ENCODE data around the gene TAPT1.
"Not testable (repeated sequence)": the region's sequence is repeated elsewhere in the genome, so short reads cannot be mapped to it uniquely, and the experiment has no call there.

DNA sequence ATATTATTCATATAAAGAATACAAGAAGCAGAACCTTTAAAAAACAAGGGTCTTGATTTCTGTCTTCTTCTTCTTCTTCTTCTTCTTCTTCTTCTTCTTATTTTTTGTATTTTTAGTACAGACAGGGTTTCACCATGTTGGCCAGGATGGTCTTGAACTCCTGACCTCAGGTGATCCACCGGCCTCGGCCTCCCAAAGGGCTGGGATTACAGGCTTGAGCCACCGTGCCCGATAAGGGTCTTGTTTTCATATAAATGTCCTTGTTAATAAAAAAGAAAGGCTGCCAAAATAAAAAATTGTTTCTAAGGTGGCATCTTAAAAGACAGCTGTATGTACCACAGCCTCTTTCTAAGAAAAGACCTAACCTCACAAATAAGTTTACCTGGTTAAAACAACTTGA, 31.5 kb downstream of the TAPT1 start:
- TF ChIP-seq POLR2AphosphoS5 (IDR thresholded peaks at IDR 0.05; ENCODE audit: insufficient read depth, low read depth, low read length); POLR2A (IDR thresholded peaks at IDR 0.05; ENCODE audit: low read depth, low read length); EZH2 (IDR thresholded peaks at IDR 0.05; ENCODE audit: borderline replicate concordance, low read depth, low read length, severe bottlenecking): not testable (repeated sequence)
- TF ChIP-seq, protein P1, sequence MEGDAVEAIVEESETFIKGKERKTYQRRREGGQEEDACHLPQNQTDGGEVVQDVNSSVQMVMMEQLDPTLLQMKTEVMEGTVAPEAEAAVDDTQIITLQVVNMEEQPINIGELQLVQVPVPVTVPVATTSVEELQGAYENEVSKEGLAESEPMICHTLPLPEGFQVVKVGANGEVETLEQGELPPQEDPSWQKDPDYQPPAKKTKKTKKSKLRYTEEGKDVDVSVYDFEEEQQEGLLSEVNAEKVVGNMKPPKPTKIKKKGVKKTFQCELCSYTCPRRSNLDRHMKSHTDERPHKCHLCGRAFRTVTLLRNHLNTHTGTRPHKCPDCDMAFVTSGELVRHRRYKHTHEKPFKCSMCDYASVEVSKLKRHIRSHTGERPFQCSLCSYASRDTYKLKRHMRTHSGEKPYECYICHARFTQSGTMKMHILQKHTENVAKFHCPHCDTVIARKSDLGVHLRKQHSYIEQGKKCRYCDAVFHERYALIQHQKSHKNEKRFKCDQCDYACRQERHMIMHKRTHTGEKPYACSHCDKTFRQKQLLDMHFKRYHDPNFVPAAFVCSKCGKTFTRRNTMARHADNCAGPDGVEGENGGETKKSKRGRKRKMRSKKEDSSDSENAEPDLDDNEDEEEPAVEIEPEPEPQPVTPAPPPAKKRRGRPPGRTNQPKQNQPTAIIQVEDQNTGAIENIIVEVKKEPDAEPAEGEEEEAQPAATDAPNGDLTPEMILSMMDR (IDR thresholded peaks at IDR 0.05; ENCODE audit: extremely low read depth in 1 of 2, insufficient read depth in 1 of 2, low read depth in 1 of 2, low read length in 2 of 2), result not testable (repeated sequence)
